GM21390 (cell line): ENCODE results near the gene OR2T35.

ENCODE experiments used
- ATAC-seq: cut with Tn5 transposase; IDR thresholded peaks from one replicate; pipeline ENCODE4 v1.9.1; 2021; ENCODE audit not compliant: unreplicated experiment

The OR2T35 gene

GRCh38 chr1:248627971-248628844 is 16.9 kb downstream of the OR2T35 start:
- ATAC-seq: peak; percentile 95

- ATAC-seq: no peak
Observed at GRCh38 chr1:248625971-248626370, 19.1 kb downstream of the OR2T35 start.

GRCh38 chr1:248625166-248625565 is 19.9 kb downstream of the OR2T35 start:
- no peak for ATAC-seq

- ATAC-seq: peak; percentile 97
Observed at GRCh38 chr1:248622570-248623001, 22.5 kb downstream of the OR2T35 start.

- no peak for ATAC-seq
Observed at GRCh38 chr1:248621770-248622169, 23.3 kb downstream of the OR2T35 start.

- no peak for ATAC-seq
Observed at GRCh38 chr1:248618878-248619277, 26.2 kb downstream of the OR2T35 start.

- ATAC-seq: no peak
Observed at GRCh38 chr1:248618119-248618518, 27.0 kb downstream of the OR2T35 start.

- no peak for ATAC-seq
Observed at GRCh38 chr1:248613742-248614141, 31.3 kb downstream of the OR2T35 start.

- ATAC-seq: no peak
Observed at GRCh38 chr1:248611883-248612414, 33.1 kb downstream of the OR2T35 start.

GRCh38 chr1:248610301-248610700 is 34.8 kb downstream of the OR2T35 start:
- no peak for ATAC-seq

GRCh38 chr1:248599396-248599795 is 45.7 kb downstream of the OR2T35 start:
- no peak for ATAC-seq

GRCh38 chr1:248597589-248597988 is 47.5 kb downstream of the OR2T35 start, which contains the start of gene OR2T10:
TSS of gene OR2T10 (minus strand) at chr1:248597700. CDS start at chr1:248593768, 3,932 bp downstream.
- ATAC-seq: no peak

GRCh38 chr1:248596615-248597014 is 48.5 kb downstream of the OR2T35 start:
- no peak for ATAC-seq

GRCh38 chr1:248593226-248593625 is 51.9 kb downstream of the OR2T35 start:
- ATAC-seq: no peak

- ATAC-seq: no peak
Observed at GRCh38 chr1:248592655-248593054, 52.4 kb downstream of the OR2T35 start.

- no peak for ATAC-seq
Observed at GRCh38 chr1:248590055-248590454, 55.0 kb downstream of the OR2T35 start.

GRCh38 chr1:248589334-248589733 is 55.7 kb downstream of the OR2T35 start:
- no peak for ATAC-seq
